Measurements from ENCODE around the gene NCOA7. TPM values are rescaled to one million over a fixed set of nuclear protein-coding genes. Genes with fewer than 3 reads are reported as not detected.
"Not testable (repeated sequence)": the region's sequence is repeated elsewhere in the genome, so short reads cannot be mapped to it uniquely, and the experiment has no call there.

The NCOA7 gene
- total RNA-seq, 2 experiments from 2014 or later, result 34.6 to 35.7 TPM

DNA sequence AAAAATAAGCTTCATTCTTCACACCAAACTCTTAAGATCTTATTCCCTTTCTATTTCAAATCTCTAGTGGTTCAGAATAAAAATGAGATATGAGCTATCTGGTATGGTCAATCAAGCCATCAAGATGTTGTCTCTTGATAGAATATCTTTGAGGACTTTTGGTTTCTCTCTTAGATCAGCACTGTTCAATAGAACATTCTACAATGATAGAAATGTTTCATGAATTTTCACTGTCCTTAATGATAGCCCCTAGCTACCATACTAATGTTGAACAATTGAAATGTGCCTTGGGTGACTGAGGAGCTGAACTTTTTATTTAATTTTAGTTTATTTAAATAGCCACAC is 141.7 kb downstream of the NCOA7 start:
- no peaks in the 10 kb centered on the region for H3K9me3 Mint-ChIP-seq
- Histone ChIP-seq H3K4me1 (ENCODE audit: insufficient read depth, low read length) (no peaks in the 10 kb centered on the region), H3K27ac (ENCODE audit: low read depth in 1 of 2, low read length in 2 of 2) (no peak overlapping the region), H3K27me3 (ENCODE audit: control insufficient read depth in 1 of 2, insufficient read depth in 2 of 2, low read length in 2 of 2) (no peaks in the 10 kb centered on the region), H3K9me3 (ENCODE audit: control insufficient read depth in 1 of 2, insufficient read depth in 1 of 2, low read length in 2 of 2) (no peaks in the 10 kb centered on the region), H3K36me3 (ENCODE audit: insufficient read depth, low read length) (peaks cover 23% of the 10 kb centered on the region), H3K4me3 (ENCODE audit: low read length) (no peak overlapping the region)
- DNase-seq (no peak), ATAC-seq (ENCODE audit: poor library complexity) (no peak)
- no peaks in the 10 kb centered on the region for H3K27me3 Mint-ChIP-seq
- POLR2A ChIA-PET, result interaction anchor here (1.5 kb wide), 1 partner anchor 141 kb away, joined by 3 read pairs; the partner anchor contains the start of gene NCOA7
- H3K27ac Mint-ChIP-seq, result no peak overlapping the region
- CTCF ChIA-PET, result interaction anchor here (1.1 kb wide), 1 partner anchor 24 kb away, joined by 3 read pairs; the partner anchor contains the start of gene HINT3
- no peak overlapping the region for H3K4me3 Mint-ChIP-seq
- TF ChIP-seq, protein P1, sequence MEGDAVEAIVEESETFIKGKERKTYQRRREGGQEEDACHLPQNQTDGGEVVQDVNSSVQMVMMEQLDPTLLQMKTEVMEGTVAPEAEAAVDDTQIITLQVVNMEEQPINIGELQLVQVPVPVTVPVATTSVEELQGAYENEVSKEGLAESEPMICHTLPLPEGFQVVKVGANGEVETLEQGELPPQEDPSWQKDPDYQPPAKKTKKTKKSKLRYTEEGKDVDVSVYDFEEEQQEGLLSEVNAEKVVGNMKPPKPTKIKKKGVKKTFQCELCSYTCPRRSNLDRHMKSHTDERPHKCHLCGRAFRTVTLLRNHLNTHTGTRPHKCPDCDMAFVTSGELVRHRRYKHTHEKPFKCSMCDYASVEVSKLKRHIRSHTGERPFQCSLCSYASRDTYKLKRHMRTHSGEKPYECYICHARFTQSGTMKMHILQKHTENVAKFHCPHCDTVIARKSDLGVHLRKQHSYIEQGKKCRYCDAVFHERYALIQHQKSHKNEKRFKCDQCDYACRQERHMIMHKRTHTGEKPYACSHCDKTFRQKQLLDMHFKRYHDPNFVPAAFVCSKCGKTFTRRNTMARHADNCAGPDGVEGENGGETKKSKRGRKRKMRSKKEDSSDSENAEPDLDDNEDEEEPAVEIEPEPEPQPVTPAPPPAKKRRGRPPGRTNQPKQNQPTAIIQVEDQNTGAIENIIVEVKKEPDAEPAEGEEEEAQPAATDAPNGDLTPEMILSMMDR (IDR thresholded peaks at IDR 0.05), result no peak
- H3K4me1 Mint-ChIP-seq (ENCODE audit: low read depth), result no peaks in the 10 kb centered on the region
- H3K36me3 Mint-ChIP-seq (ENCODE audit: low read depth), result peaks cover 39% of the 10 kb centered on the region
- intact Hi-C loops (cut with DNase I, micrococcal nuclease), result no loop called here

DNA sequence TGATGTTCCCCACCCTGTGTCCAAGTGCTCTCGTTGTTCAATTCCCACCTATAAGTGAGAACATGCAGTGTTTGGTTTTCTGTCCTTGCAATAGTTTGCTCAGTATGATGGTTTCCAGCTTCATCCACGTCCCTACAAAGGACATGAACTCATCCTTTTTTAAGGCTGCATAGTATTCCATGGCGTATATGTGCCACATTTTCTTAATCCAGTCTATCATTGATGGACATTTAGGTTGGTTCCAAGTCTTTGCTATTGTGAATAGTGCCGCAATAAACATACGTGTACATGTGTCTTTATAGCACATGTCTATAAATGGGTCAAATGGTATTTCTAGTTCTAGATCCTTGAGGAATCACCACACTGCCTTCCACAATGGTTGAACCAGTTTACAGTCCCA is 144.8 kb downstream of the NCOA7 start:
- H3K4me3 Mint-ChIP-seq; H3K36me3 ChIP-seq (ENCODE audit: insufficient read depth, low read length); H3K9me3 ChIP-seq (ENCODE audit: control insufficient read depth in 1 of 2, insufficient read depth in 1 of 2, low read length in 2 of 2); intact Hi-C loops (cut with DNase I, micrococcal nuclease); H3K4me1 ChIP-seq (ENCODE audit: insufficient read depth, low read length); H3K27ac ChIP-seq (ENCODE audit: low read depth in 1 of 2, low read length in 2 of 2); H3K27me3 ChIP-seq (ENCODE audit: control insufficient read depth in 1 of 2, insufficient read depth in 2 of 2, low read length in 2 of 2); H3K9me3 Mint-ChIP-seq; H3K27ac Mint-ChIP-seq; H3K4me1 Mint-ChIP-seq (ENCODE audit: low read depth); H3K4me3 ChIP-seq (ENCODE audit: low read length); ATAC-seq (ENCODE audit: poor library complexity); CTCF ChIA-PET; POLR2A ChIA-PET; DNase-seq; H3K27me3 Mint-ChIP-seq: not testable (repeated sequence)
- peaks cover 20% of the 10 kb centered on the region for H3K36me3 Mint-ChIP-seq (ENCODE audit: low read depth)

DNA sequence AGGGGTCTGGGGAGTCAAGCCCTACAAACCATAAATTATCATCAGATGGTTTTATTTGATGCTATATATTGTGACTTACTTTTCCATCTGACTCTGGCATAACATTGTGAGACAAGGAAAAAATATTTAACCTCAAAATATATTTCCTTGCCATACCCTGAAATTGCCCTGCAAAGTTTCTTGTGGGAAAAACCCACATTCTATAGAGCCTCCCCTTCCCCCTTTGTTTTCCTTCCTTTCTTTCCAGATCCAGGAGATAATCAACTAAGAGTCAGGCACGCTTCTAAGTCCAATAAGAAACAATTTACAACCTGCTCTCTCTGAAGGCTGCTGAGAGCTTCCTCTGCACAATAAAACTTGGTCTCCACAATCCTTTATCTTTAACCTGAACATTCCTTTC is 148.3 kb downstream of the NCOA7 start:
- Mint-ChIP-seq H3K27ac (no peak overlapping the region), H3K4me1 (ENCODE audit: low read depth) (peaks cover 7% of the 10 kb centered on the region), H3K27me3 (peaks cover 4% of the 10 kb centered on the region), H3K9me3 (no peaks in the 10 kb centered on the region), H3K4me3 (no peak overlapping the region), H3K36me3 (ENCODE audit: low read depth) (no peaks in the 10 kb centered on the region)
- H3K4me3 ChIP-seq (ENCODE audit: low read length), result no peak overlapping the region
- DNase-seq (no peak), ATAC-seq (ENCODE audit: poor library complexity) (no peak)
- H3K9me3 ChIP-seq (ENCODE audit: control insufficient read depth in 1 of 2, insufficient read depth in 1 of 2, low read length in 2 of 2), result no peaks in the 10 kb centered on the region
- intact Hi-C loops (cut with DNase I, micrococcal nuclease), result no loop called here
- no peaks in the 10 kb centered on the region for H3K4me1 ChIP-seq (ENCODE audit: insufficient read depth, low read length)
- H3K27ac ChIP-seq (ENCODE audit: low read depth in 1 of 2, low read length in 2 of 2), result no peak overlapping the region
- POLR2A ChIA-PET, result interaction anchor here (1.0 kb wide), 1 partner anchor 17 kb away, joined by 3 read pairs; the partner anchor contains the start of gene HINT3
- H3K36me3 ChIP-seq (ENCODE audit: insufficient read depth, low read length), result no peaks in the 10 kb centered on the region
- CTCF ChIA-PET, result interaction anchor here (0.9 kb wide), 1 partner anchor 39 kb away, joined by 3 read pairs; no protein-coding TSS in a partner anchor
- H3K27me3 ChIP-seq (ENCODE audit: control insufficient read depth in 1 of 2, insufficient read depth in 2 of 2, low read length in 2 of 2), result no peaks in the 10 kb centered on the region
- TF ChIP-seq, protein P1 (IDR thresholded peaks at IDR 0.05), result no peak

DNA sequence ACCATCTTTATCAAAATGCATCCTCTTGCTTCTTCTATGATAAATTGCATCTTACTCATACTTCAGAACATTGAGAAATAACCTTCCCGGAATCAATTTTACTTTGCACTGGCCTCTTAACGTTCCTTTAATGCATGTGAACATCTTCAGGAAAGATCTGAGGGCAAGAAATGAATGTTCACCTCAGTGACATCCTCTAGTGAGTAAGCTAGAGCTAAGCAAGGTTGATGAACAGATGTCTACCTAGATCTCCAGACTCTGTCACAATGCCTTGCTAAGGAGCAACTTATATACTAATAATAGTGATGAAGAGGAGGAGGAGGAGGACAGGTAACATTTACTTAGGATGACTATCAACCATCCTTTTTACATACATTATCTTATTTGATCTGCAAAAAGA is 149.0 kb downstream of the NCOA7 start:
- no peaks in the 10 kb centered on the region for H3K27me3 ChIP-seq (ENCODE audit: control insufficient read depth in 1 of 2, insufficient read depth in 2 of 2, low read length in 2 of 2)
- Mint-ChIP-seq H3K9me3 (no peaks in the 10 kb centered on the region), H3K4me1 (ENCODE audit: low read depth) (peaks cover 7% of the 10 kb centered on the region), H3K4me3 (no peak overlapping the region), H3K36me3 (ENCODE audit: low read depth) (no peaks in the 10 kb centered on the region), H3K27me3 (peaks cover 4% of the 10 kb centered on the region), H3K27ac (no peak overlapping the region)
- POLR2A ChIA-PET, result no interaction called here
- CTCF ChIA-PET, result interaction anchor here (1.3 kb wide), 1 partner anchor 16 kb away, joined by 3 read pairs; the partner anchor contains the start of gene HINT3
- no peak overlapping the region for H3K4me3 ChIP-seq (ENCODE audit: low read length)
- intact Hi-C loops (cut with DNase I, micrococcal nuclease), result no loop called here
- no peaks in the 10 kb centered on the region for H3K9me3 ChIP-seq (ENCODE audit: control insufficient read depth in 1 of 2, insufficient read depth in 1 of 2, low read length in 2 of 2)
- no peak for DNase-seq
- TF ChIP-seq, protein P1 (IDR thresholded peaks at IDR 0.05), result no peak
- no peaks in the 10 kb centered on the region for H3K36me3 ChIP-seq (ENCODE audit: insufficient read depth, low read length)
- H3K4me1 ChIP-seq (ENCODE audit: insufficient read depth, low read length), result no peaks in the 10 kb centered on the region
- H3K27ac ChIP-seq (ENCODE audit: low read depth in 1 of 2, low read length in 2 of 2), result no peak overlapping the region
- ATAC-seq (ENCODE audit: poor library complexity), result no peak

All from CD4-positive, alpha-beta T cell (primary cell).